HCT116 (cell line): ENCODE measurements around the gene SYNJ2. TPM values are rescaled to one million over a fixed set of nuclear protein-coding genes. Genes with fewer than 3 reads are reported as not detected.

Experiments
- ATAC-seq: fragments of 200-7000 bp; cut with Tn5 transposase; 2 replicates; pipeline ENCODE4 v1.9.1; 2020; ENCODE audit warnings: mild to moderate bottlenecking, moderate library complexity
- BruUV-seq: library from RNA; stranded (reverse); fragments of 400-500 nt; replicated peaks from 2 replicates; lab custom pipeline; 2021; lab: Mats Ljungman, UMichigan
- CTCF ChIA-PET: fragments of 300-600 bp; sonication (Branson Sonifier 250); formaldehyde crosslinking; loops from one replicate; lab custom pipeline; 2021; ENCODE audit warnings: antibody characterized with exemption; lab: Charles Lee
- POLR2A ChIA-PET: fragments of 300-600, 350-600 bp; sonication (Branson Sonifier 250); formaldehyde crosslinking; loops from one replicate; lab custom pipeline; 2021; ENCODE audit warnings: antibody characterized with exemption; lab: Charles Lee
- RAD21 ChIA-PET, 2 experiments: fragments of 300-600 bp; sonication (Branson Sonifier 250); formaldehyde crosslinking; loops; one replicate each; lab custom pipeline; 2023; ENCODE audit warnings: low total read pairs in 2 of 2; ENCODE audit not compliant: uncharacterized antibody in 2 of 2, unreplicated experiment in 2 of 2, low non-redundant PET in 1 of 2; lab: Charles Lee
- DNase-seq: peaks from one replicate; pipeline ENCODE4 v3.0.0-alpha.2; 2010; ENCODE audit warnings: low read depth, low spot score
- H2AFZ ChIP-seq: fragments of 200-600 bp; shearing (Covaris generic), sonication (generic); 2 replicates; pipeline ENCODE4 v1.6.1; 2017; ENCODE audit warnings: low read depth, mixed run types, mixed read lengths, antibody characterized with exemption, low read length; ENCODE audit not compliant: poor library complexity, severe bottlenecking
- H3K27ac ChIP-seq: 2 replicates; pipeline ENCODE4 v1.5.1; 2012; ENCODE audit warnings: low read depth, low read length
- H3K27me3 ChIP-seq: fragments of 200-600 bp; sonication (generic); 2 replicates; pipeline ENCODE4 v1.6.1; 2016; ENCODE audit warnings: mixed run types, low read length, mixed read lengths; ENCODE audit not compliant: insufficient read depth
- H3K36me3 ChIP-seq, 2 experiments: fragments of 200-500 bp in 1 of 2; fragments of 200-600 bp in 1 of 2; sonication (Bioruptor generic) in 1 of 2; sonication (generic) in 1 of 2; 2 replicates each; pipeline versions ENCODE4 v1.5.1 to v1.6.1; 2014 to 2016; ENCODE audit warnings: low read length in 2 of 2, inconsistent platforms in 1 of 2, mixed read lengths in 1 of 2, mixed run types in 1 of 2; ENCODE audit not compliant: insufficient read depth in 2 of 2, control insufficient read depth in 1 of 2
- H3K4me1 ChIP-seq, 2 experiments: fragments of 200-600 bp in 1 of 2; sonication (generic) in 1 of 2; 2 replicates each; pipeline versions ENCODE4 v1.5.1 to v1.6.1; 2012 to 2017; ENCODE audit warnings: low read length in 2 of 2, inconsistent platforms in 1 of 2, mild to moderate bottlenecking in 1 of 2, mixed read lengths in 1 of 2, mixed run types in 1 of 2, moderate library complexity in 1 of 2; ENCODE audit not compliant: insufficient read depth in 2 of 2, control insufficient read depth in 1 of 2
- H3K4me2 ChIP-seq: fragments of 200-600 bp; sonication (generic); 2 replicates; pipeline ENCODE4 v1.6.1; 2017; ENCODE audit warnings: mixed run types, low read length, mixed read lengths
- H3K4me3 ChIP-seq, 2 experiments: fragments of 200-600 bp in 1 of 2; sonication (generic) in 1 of 2; replicated peaks in 1 of 2; 2 replicates each; pipeline ENCODE4 v1.5.1; 2011 to 2016; ENCODE audit warnings: low read length in 2 of 2, control low read depth in 1 of 2, low read depth in 1 of 2, mild to moderate bottlenecking in 1 of 2, mixed read lengths in 1 of 2, mixed run types in 1 of 2
- H3K79me2 ChIP-seq: fragments of 200-600 bp; sonication (generic); 2 replicates; pipeline ENCODE4 v1.6.1; 2017; ENCODE audit warnings: mild to moderate bottlenecking, mixed run types, low read length, moderate library complexity, mixed read lengths; ENCODE audit not compliant: insufficient read depth
- H3K9ac ChIP-seq: fragments of 200-600 bp; sonication (generic); 2 replicates; pipeline ENCODE4 v1.6.1; 2016; ENCODE audit warnings: low read length, mixed read lengths
- H3K9me2 ChIP-seq: fragments of 200-600 bp; sonication (generic), shearing (Covaris generic); 2 replicates; pipeline ENCODE4 v1.6.1; 2017; ENCODE audit warnings: mixed run types, mild to moderate bottlenecking, moderate library complexity; ENCODE audit not compliant: insufficient read depth
- H3K9me3 ChIP-seq, 2 experiments: fragments of 200-500 bp in 1 of 2; fragments of 200-600 bp in 1 of 2; sonication (Bioruptor generic) in 1 of 2; sonication (generic) in 1 of 2; 2 replicates each; pipeline ENCODE4 v1.6.1; 2014 to 2017; ENCODE audit warnings: low read length in 2 of 2, mixed read lengths in 2 of 2, inconsistent platforms in 1 of 2, low read depth in 1 of 2, mild to moderate bottlenecking in 1 of 2, mixed run types in 1 of 2, moderate library complexity in 1 of 2; ENCODE audit not compliant: control insufficient read depth in 1 of 2, insufficient read depth in 1 of 2
- H4K20me1 ChIP-seq: fragments of 200-600 bp; sonication (generic), shearing (Covaris generic); 2 replicates; pipeline ENCODE4 v1.6.1; 2017; ENCODE audit warnings: mixed run types, mild to moderate bottlenecking, moderate library complexity; ENCODE audit not compliant: insufficient read depth
- CBX3 ChIP-seq: IDR thresholded peaks from 2 replicates; pipeline ENCODE4 v1.6.1; 2012; ENCODE audit warnings: low read depth
- CEBPB ChIP-seq: IDR thresholded peaks from 2 replicates; pipeline ENCODE4 v1.6.1; 2012; ENCODE audit warnings: low read depth
- CTCF ChIP-seq, 3 experiments: fragments of 200-600 bp in 1 of 3; sonication (generic) in 1 of 3; IDR thresholded peaks in 2 of 3; conservative IDR thresholded peaks in 1 of 3; 2 replicates each; pipeline ENCODE4 v1.5.1; 2012 to 2017; ENCODE audit warnings: low read depth in 2 of 3, low read length in 2 of 3, antibody characterized with exemption in 1 of 3, borderline replicate concordance in 1 of 3, control low read depth in 1 of 3, mild to moderate bottlenecking in 1 of 3, mixed read lengths in 1 of 3, mixed run types in 1 of 3, moderate library complexity in 1 of 3; ENCODE audit not compliant: insufficient read depth in 1 of 3
- ELF1 ChIP-seq: IDR thresholded peaks from 2 replicates; pipeline ENCODE4 v1.6.1; 2012; ENCODE audit warnings: low read depth, borderline replicate concordance
- EZH2 ChIP-seq: fragments of 200-600 bp; sonication (generic); IDR thresholded peaks from 2 replicates; pipeline ENCODE4 v1.6.1; 2017; ENCODE audit warnings: antibody characterized with exemption, mixed run types
- EZH2phosphoT487 ChIP-seq: fragments of 200-600 bp; IDR thresholded peaks from 2 replicates; pipeline ENCODE4 v1.6.1; 2018; ENCODE audit warnings: antibody characterized with exemption, borderline replicate concordance
- FOSL1 ChIP-seq: IDR thresholded peaks from 2 replicates; pipeline ENCODE4 v1.6.1; 2012; ENCODE audit warnings: low read depth
- JUND ChIP-seq: IDR thresholded peaks from 2 replicates; pipeline ENCODE4 v1.6.1; 2012
- POLR2A ChIP-seq: IDR thresholded peaks from 2 replicates; pipeline ENCODE4 v1.7.0; 2011; ENCODE audit warnings: borderline replicate concordance; ENCODE audit not compliant: insufficient read depth, insufficient read length; ENCODE audit errors: extremely low read depth
- POLR2AphosphoS5 ChIP-seq: IDR thresholded peaks from 2 replicates; pipeline ENCODE4 v1.6.1; 2011; ENCODE audit warnings: mild to moderate bottlenecking, low read depth, low read length, moderate library complexity
- RAD21 ChIP-seq: IDR thresholded peaks from 2 replicates; pipeline ENCODE4 v1.6.1; 2012; ENCODE audit warnings: low read depth, mild to moderate bottlenecking
- REST ChIP-seq: IDR thresholded peaks from 2 replicates; pipeline ENCODE4 v1.6.1; 2012; ENCODE audit warnings: low read depth
- SIN3A ChIP-seq: IDR thresholded peaks from 2 replicates; pipeline ENCODE4 v1.6.1; 2012; ENCODE audit warnings: low read depth
- SP1 ChIP-seq: IDR thresholded peaks from 2 replicates; pipeline ENCODE4 v1.6.1; 2012; ENCODE audit warnings: low read depth
- TCF7L2 ChIP-seq: IDR thresholded peaks from 2 replicates; pipeline ENCODE4 v1.7.0; 2011; ENCODE audit warnings: borderline replicate concordance, inconsistent platforms; ENCODE audit not compliant: insufficient read depth, insufficient read length; ENCODE audit errors: extremely low read depth
- YY1 ChIP-seq: IDR thresholded peaks from 2 replicates; pipeline ENCODE4 v1.6.1; 2011; ENCODE audit warnings: low read length, low read depth, moderate library complexity, mild to moderate bottlenecking; ENCODE audit not compliant: insufficient replicate concordance; ENCODE audit errors: extremely low read depth
- ZBTB33 ChIP-seq: IDR thresholded peaks from 2 replicates; pipeline ENCODE4 v1.6.1; 2011; ENCODE audit warnings: mild to moderate bottlenecking, low read length, moderate library complexity; ENCODE audit not compliant: insufficient replicate concordance; ENCODE audit errors: extremely low read depth
- intact Hi-C: fragments of 100-400 bp; cut with micrococcal nuclease; formaldehyde crosslinking; loops from 2 replicates; pipeline ENCODE4 v1.10.0; 2022
- total RNA-seq: library from RNA; stranded (reverse); gene quantifications from one replicate; pipeline ENCODE4 v1.2.1, GENCODE V29; 2021; ENCODE audit not compliant: unreplicated experiment
- TF ChIP-seq, protein P1 (sequence below): IDR thresholded peaks from 2 replicates; pipeline ENCODE4 v1.6.1; 2012
- TF ChIP-seq, protein P2 (sequence below): IDR thresholded peaks from 2 replicates; pipeline ENCODE4 v1.6.1; 2012

SYNJ2 gene
- total RNA-seq, 1 experiment from 2014 or later: 23.9 TPM

- no peak for DNase-seq
- ATAC-seq: no peak
- H3K27me3 ChIP-seq: no peaks in the 10 kb centered on the region
- TF ChIP-seq, protein P1, sequence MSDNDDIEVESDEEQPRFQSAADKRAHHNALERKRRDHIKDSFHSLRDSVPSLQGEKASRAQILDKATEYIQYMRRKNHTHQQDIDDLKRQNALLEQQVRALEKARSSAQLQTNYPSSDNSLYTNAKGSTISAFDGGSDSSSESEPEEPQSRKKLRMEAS: no peak
- TF ChIP-seq EZH2 (no peak), POLR2AphosphoS5 (no peak), RAD21 (no peak), SP1 (no peak), CTCF (IDR thresholded peaks at IDR 0.05 in 2 of 3, conservative IDR thresholded peaks at IDR 0.05 in 1 of 3; ENCODE audit: borderline replicate concordance in 1 of 3, insufficient read depth in 1 of 3, low read depth in 2 of 3, low read length in 2 of 3) (no peak), ZBTB33 (no peak), CEBPB (no peak), CBX3 (no peak), SIN3A (no peak), JUND (no peak), YY1 (no peak), EZH2phosphoT487 (no peak), TCF7L2 (no peak), ELF1 (no peak), FOSL1 (no peak), REST (no peak), POLR2A (no peak)
- TF ChIP-seq, protein P2, sequence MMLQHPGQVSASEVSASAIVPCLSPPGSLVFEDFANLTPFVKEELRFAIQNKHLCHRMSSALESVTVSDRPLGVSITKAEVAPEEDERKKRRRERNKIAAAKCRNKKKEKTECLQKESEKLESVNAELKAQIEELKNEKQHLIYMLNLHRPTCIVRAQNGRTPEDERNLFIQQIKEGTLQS: no peak
- intact Hi-C loops: loop anchor here (10.0 kb wide), 2 partner anchors 426 to 756 kb away; no protein-coding TSS in a partner anchor
- no peak overlapping the region for H3K27ac ChIP-seq
- no peak overlapping the region for H3K9ac ChIP-seq
- H3K9me2 ChIP-seq: no peaks in the 10 kb centered on the region
- peaks cover 3 to 24% of the 10 kb centered on the region in 2 experiments; a peak in 1 of 4 replicates for H3K36me3 ChIP-seq
- no peak overlapping the region for H2AFZ ChIP-seq
- ChIA-PET POLR2A (no interaction called here), CTCF (interaction anchor here (1.1 to 3.1 kb wide), 3 partner anchors 8 to 44 kb away, joined by 3 to 18 read pairs (median 8); no protein-coding TSS in a partner anchor), RAD21 (no interaction called here)
- no peaks in the 10 kb centered on the region for H3K9me3 ChIP-seq
- H3K4me2 ChIP-seq: no peak overlapping the region
- no peak overlapping the region for H3K4me3 ChIP-seq
- peaks cover 26 to 46% of the 10 kb centered on the region in 2 experiments for H3K4me1 ChIP-seq
- no TSS peak for BruUV-seq
- H3K79me2 ChIP-seq: no peaks in the 10 kb centered on the region
- no peaks in the 10 kb centered on the region for H4K20me1 ChIP-seq
Observed at GRCh38 chr6:158070513-158070912, 88.8 kb downstream of the SYNJ2 start.
